ENCODE results near the gene SPOCK1. TPM values are rescaled to one million over a fixed set of nuclear protein-coding genes. Genes with fewer than 3 reads are reported as not detected.
"Not testable (repeated sequence)": the region's sequence is repeated elsewhere in the genome, so short reads cannot be mapped to it uniquely, and the experiment has no call there.

SPOCK1 gene
- polyA plus RNA-seq, 4 donors = 8.9 to 11.3 (median 9.8) TPM

GRCh38 chr5:137399911-137400310 lies 99.2 kb downstream of the SPOCK1 start:
- DNase-seq (ENCODE audit: low read depth in 4 of 4, low spot score in 3 of 4) = no peak

GRCh38 chr5:137398751-137399150 lies 100.4 kb downstream of the SPOCK1 start:
- no peak for DNase-seq (ENCODE audit: low read depth in 4 of 4, low spot score in 3 of 4)

GRCh38 chr5:137398154-137398553 lies 101.0 kb downstream of the SPOCK1 start:
- DNase-seq (ENCODE audit: low read depth in 4 of 4, low spot score in 3 of 4) = no peak

- peak in 2 of 4 donors; percentile 7 to 10 for DNase-seq (ENCODE audit: low read depth in 4 of 4, low spot score in 3 of 4)
Measured at GRCh38 chr5:137395011-137395755, 103.9 kb downstream of the SPOCK1 start.

GRCh38 chr5:137394380-137394779 lies 104.7 kb downstream of the SPOCK1 start:
- DNase-seq (ENCODE audit: low read depth in 4 of 4, low spot score in 3 of 4) = no peak

- DNase-seq (ENCODE audit: low read depth in 4 of 4, low spot score in 3 of 4) = no peak
Measured at GRCh38 chr5:137393196-137393993, 105.7 kb downstream of the SPOCK1 start.

GRCh38 chr5:137392261-137392660 lies 106.9 kb downstream of the SPOCK1 start:
- DNase-seq (ENCODE audit: low read depth in 4 of 4, low spot score in 3 of 4) = no peak

- DNase-seq (ENCODE audit: low read depth in 4 of 4, low spot score in 3 of 4) = not testable (repeated sequence)
Measured at GRCh38 chr5:137391044-137391443, 108.1 kb downstream of the SPOCK1 start.

- no peak for DNase-seq (ENCODE audit: low read depth in 4 of 4, low spot score in 3 of 4)
Measured at GRCh38 chr5:137389042-137389441, 110.1 kb downstream of the SPOCK1 start.

- no peak for DNase-seq (ENCODE audit: low read depth in 4 of 4, low spot score in 3 of 4)
Measured at GRCh38 chr5:137385064-137385463, 114.1 kb downstream of the SPOCK1 start.

- no peak for DNase-seq (ENCODE audit: low read depth in 4 of 4, low spot score in 3 of 4)
Measured at GRCh38 chr5:137383909-137384308, 115.2 kb downstream of the SPOCK1 start.

- DNase-seq (ENCODE audit: low read depth in 4 of 4, low spot score in 3 of 4) = no peak
Measured at GRCh38 chr5:137381555-137381954, 117.6 kb downstream of the SPOCK1 start.

GRCh38 chr5:137379555-137380286 lies 119.4 kb downstream of the SPOCK1 start:
- DNase-seq (ENCODE audit: low read depth in 4 of 4, low spot score in 3 of 4) = no peak

GRCh38 chr5:137375741-137376526 lies 123.2 kb downstream of the SPOCK1 start:
- DNase-seq (ENCODE audit: low read depth in 4 of 4, low spot score in 3 of 4) = no peak

- no peak for DNase-seq (ENCODE audit: low read depth in 4 of 4, low spot score in 3 of 4)
Measured at GRCh38 chr5:137374110-137374714, 124.9 kb downstream of the SPOCK1 start.

GRCh38 chr5:137372773-137373160 lies 126.4 kb downstream of the SPOCK1 start:
- DNase-seq (ENCODE audit: low read depth in 4 of 4, low spot score in 3 of 4) = no peak

- no peak for DNase-seq (ENCODE audit: low read depth in 4 of 4, low spot score in 3 of 4)
Measured at GRCh38 chr5:137372016-137372772, 126.9 kb downstream of the SPOCK1 start.

- DNase-seq (ENCODE audit: low read depth in 4 of 4, low spot score in 3 of 4) = no peak
Measured at GRCh38 chr5:137370096-137371071, 128.7 kb downstream of the SPOCK1 start.
